Activated naive CD4-positive, alpha-beta T cell (primary cell): ENCODE results near the gene ADAMTS7.
"Not testable (repeated sequence)": the region's sequence is repeated elsewhere in the genome, so short reads cannot be mapped to it uniquely, and the experiment has no call there.

Source experiments
- DNase-seq, 4 experiments: peaks; one replicate each; lab custom pipeline; 2025; lab: John Stamatoyannopoulos, UW

ADAMTS7 gene, protein sequence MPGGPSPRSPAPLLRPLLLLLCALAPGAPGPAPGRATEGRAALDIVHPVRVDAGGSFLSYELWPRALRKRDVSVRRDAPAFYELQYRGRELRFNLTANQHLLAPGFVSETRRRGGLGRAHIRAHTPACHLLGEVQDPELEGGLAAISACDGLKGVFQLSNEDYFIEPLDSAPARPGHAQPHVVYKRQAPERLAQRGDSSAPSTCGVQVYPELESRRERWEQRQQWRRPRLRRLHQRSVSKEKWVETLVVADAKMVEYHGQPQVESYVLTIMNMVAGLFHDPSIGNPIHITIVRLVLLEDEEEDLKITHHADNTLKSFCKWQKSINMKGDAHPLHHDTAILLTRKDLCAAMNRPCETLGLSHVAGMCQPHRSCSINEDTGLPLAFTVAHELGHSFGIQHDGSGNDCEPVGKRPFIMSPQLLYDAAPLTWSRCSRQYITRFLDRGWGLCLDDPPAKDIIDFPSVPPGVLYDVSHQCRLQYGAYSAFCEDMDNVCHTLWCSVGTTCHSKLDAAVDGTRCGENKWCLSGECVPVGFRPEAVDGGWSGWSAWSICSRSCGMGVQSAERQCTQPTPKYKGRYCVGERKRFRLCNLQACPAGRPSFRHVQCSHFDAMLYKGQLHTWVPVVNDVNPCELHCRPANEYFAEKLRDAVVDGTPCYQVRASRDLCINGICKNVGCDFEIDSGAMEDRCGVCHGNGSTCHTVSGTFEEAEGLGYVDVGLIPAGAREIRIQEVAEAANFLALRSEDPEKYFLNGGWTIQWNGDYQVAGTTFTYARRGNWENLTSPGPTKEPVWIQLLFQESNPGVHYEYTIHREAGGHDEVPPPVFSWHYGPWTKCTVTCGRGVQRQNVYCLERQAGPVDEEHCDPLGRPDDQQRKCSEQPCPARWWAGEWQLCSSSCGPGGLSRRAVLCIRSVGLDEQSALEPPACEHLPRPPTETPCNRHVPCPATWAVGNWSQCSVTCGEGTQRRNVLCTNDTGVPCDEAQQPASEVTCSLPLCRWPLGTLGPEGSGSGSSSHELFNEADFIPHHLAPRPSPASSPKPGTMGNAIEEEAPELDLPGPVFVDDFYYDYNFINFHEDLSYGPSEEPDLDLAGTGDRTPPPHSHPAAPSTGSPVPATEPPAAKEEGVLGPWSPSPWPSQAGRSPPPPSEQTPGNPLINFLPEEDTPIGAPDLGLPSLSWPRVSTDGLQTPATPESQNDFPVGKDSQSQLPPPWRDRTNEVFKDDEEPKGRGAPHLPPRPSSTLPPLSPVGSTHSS (N-terminal part only)

DNA sequence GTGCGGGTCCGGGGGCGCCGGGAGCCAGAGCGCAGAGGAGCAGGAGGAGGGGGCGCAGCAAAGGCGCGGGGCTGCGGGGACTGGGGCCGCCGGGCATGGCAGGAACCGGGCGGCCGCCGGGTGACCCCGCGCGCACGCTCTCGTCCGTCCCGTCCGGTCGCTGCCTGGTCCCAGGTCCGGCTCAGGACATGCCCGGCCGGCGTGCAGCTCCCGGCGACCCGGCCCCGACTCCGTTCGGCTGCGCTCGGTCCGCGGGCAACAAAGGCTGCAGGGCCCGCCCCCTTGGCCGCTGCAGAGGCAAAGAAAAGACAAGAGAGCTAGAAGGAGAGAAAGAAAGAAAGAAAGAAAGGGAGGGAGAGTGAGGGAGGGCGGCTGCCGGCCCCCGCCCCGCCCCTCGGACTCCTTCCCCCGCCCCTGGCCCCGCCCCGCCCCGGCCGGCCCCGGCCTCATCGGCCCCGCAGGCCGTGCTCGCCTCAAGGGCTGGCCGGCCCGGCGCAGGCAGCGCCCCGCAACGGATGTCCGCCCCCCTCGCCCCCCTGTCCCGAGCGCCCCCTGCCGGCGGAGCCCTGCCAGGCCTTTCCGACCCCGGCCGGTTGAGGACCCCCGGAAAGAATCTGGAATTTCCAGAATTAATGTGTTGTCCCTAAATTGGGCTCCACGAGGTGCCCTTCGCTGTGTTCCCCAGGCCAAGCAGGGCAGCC is at the start of gene ADAMTS7:
ADAMTS7 (minus strand) TSS at position 341 of the 701 bp plus-strand sequence; CDS start at position 97, 244 bp downstream.
- peak in 3 of 4 experiments; percentile 39 to 41 (median 40) for DNase-seq

GRCh38 chr15:78859971-78860719 is 48.9 kb upstream of the ADAMTS7 start:
- peak; percentile 38 to 64 (median 46) for DNase-seq

GRCh38 chr15:78855746-78856145 is 44.5 kb upstream of the ADAMTS7 start:
- DNase-seq = no peak

DNA sequence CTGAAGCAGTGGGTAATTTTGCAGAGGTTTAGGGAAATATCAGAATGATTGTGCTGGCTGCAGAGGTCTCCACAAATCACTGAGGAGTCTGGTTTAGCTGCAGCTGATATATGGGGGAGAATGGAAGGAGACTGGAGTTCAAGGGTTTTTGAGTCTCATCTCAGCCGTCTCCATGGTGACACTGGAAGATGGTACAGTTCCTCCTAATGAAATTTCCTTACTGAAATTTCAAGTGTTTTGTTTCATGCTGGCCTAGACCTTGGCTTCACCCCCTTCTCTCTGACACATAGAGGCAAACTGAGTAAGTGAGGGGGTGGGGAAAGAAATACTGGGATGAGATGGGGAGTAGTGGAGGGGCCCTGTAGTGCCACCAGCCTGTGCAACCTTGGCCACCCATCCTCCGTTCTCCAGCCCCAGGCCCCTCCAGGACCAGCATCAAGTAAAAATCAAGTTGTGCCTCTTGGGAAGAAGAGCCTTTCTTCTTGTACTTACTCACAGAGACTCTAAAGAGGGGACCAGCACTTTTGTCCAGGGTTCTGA is 43.6 kb upstream of the ADAMTS7 start:
- DNase-seq = no peak

- no peak for DNase-seq
Measured at GRCh38 chr15:78853500-78853899, 42.2 kb upstream of the ADAMTS7 start.

DNA sequence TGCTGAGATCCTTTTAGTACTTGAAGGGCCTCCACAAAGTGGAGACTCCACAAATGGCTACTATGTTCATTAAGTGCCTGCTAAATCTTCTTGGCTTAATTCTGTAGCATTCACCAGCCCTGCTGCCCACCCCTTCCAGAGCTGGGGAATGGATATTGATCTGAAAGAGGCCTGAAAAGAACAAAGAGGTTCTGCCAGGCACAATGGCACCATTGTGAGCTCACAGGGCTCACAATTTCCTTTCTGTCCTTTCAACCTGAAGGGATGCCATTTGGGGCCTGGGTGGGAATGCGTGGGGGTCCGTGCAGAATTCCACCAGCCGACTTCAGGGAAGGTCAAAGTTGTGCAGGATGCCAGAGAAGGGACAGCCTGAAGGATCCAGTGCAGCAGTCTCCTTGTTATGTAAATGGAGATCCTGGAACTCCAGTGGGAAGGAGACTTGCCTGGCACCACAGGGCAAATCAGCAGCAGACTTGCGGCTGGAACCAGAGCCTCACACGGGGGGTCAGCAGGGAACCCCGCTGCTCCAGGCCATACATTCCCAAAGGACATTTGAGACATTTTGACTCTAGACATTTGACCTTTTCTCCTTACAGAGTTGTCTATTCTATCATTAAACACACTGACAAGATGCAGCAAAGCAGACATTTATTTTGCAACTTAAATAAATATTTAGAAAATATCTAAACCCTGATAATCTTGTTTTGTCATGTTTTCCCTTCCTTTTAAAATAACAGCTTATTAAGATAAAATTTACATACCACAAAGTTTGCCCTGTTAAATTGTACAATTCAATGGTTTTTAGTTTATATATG is 39.9 kb upstream of the ADAMTS7 start:
- DNase-seq = no peak

GRCh38 chr15:78850352-78850751 is 39.1 kb upstream of the ADAMTS7 start:
- no peak for DNase-seq

DNA sequence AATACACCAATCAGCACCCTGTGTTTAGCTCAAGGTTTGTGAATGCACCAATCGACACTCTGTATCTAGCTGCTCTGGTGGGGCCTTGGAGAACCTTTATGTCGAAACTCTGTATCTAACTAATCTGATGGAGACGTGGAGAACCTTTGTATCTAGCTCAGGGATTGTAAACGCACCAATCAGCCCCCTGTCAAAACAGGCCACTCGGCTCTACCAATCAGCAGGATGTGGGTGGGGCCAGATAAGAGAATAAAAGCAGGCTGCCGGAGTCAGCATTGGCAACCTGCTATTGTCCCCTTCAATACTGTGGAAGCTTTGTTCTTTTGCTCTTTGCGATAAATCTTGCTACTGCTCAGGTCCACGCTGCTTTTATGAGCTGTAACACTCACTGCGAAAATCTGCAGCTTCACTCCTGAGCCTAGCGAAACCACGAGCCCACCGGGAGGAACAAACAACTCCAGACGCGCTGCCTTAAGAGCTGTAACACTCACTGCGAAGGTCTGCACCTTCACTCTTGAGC is 36.2 kb upstream of the ADAMTS7 start:
- DNase-seq = not testable (repeated sequence)

GRCh38 chr15:78846906-78847305 is 35.6 kb upstream of the ADAMTS7 start:
- not testable (repeated sequence) for DNase-seq

GRCh38 chr15:78842519-78842918 is 31.3 kb upstream of the ADAMTS7 start:
- DNase-seq = no peak

- DNase-seq = no peak
Measured at GRCh38 chr15:78841891-78842290, 30.6 kb upstream of the ADAMTS7 start.

- no peak for DNase-seq
Measured at GRCh38 chr15:78841376-78841706, 30.1 kb upstream of the ADAMTS7 start.

DNA sequence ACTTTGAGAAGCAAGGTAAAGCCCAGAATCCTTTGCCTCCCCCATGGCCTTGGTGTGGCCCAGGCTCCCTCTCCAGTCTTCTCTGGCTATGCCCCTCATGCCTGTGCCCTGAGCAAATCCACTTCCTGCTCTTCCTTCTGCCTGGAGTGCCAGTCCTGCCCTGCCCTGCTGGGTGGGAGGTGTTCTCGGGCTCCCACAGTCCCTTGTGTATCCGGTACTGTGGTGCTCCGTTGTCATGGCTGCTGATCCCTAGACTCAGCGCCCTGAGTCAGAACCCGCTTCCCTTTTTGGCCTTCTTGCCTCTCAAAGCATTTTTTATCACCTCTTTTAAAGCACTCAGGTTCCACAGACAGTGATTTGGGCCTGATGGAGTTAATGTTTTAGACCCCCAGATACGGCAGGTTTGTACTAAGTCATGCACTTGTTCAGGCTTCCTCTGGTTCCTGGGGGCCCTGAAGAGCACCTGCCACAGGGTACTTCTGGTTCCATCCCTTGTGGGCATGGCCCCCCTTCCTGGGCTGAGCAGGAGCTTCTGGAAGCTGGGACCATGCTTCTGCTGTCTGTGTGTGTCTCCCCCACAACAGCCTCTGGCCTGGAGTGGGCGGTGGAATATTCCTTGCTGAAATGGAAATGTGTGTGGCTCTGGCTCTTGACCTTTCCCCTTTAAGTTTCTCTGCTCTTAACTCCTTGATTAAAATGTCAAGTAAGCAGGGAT is 29.6 kb upstream of the ADAMTS7 start:
- DNase-seq = no peak

GRCh38 chr15:78839151-78839550 is 27.9 kb upstream of the ADAMTS7 start:
- not testable (repeated sequence) for DNase-seq

DNA sequence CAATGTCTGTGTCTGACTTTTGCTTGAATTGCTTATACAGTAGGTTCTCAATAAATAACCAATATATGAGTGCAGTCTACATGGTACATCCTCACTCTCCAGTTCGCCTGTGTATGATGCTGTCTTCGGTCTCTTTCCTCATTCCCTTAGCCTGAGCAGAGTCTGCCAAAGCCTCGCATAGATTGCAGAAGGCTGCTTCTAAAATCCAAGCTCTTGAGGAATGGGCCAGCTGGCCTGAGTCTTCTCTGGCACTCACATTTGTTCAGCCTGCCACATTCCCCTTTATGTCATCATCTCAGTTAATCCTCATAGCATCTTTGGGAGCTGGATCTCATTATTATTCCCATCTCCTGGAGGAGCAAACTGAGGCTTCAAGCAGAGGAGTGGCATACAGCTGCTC is 27.2 kb upstream of the ADAMTS7 start:
- DNase-seq = no peak

GRCh38 chr15:78837543-78837942 is 26.3 kb upstream of the ADAMTS7 start:
- no peak for DNase-seq

GRCh38 chr15:78837131-78837530 is 25.9 kb upstream of the ADAMTS7 start:
- no peak for DNase-seq

DNA sequence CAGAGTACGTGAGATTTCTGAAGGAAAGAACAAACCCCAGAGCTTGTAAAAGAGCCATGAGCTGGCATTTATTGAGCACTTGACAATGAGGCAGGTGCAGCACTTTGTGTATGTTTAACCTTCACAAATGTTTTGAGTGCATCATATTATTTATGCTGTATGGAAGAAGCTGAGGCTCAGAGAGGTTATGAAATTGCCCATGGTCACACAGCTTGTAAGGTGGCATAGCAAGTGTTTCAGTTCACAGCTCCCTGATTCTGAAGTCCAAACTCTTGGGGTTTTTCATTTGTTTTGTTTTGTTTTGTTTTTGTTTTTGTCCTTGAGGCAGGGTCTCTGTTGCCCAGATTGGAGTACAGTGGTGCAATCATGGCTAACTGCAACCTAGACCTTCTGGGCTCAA is 25.1 kb upstream of the ADAMTS7 start:
- no peak for DNase-seq
